ENCODE results near the gene KDM5B. TPM values are rescaled to one million over a fixed set of nuclear protein-coding genes. Genes with fewer than 3 reads are reported as not detected.

Gene KDM5B
- total RNA-seq, 1 experiment from 2014 or later = 83.6 TPM

DNA sequence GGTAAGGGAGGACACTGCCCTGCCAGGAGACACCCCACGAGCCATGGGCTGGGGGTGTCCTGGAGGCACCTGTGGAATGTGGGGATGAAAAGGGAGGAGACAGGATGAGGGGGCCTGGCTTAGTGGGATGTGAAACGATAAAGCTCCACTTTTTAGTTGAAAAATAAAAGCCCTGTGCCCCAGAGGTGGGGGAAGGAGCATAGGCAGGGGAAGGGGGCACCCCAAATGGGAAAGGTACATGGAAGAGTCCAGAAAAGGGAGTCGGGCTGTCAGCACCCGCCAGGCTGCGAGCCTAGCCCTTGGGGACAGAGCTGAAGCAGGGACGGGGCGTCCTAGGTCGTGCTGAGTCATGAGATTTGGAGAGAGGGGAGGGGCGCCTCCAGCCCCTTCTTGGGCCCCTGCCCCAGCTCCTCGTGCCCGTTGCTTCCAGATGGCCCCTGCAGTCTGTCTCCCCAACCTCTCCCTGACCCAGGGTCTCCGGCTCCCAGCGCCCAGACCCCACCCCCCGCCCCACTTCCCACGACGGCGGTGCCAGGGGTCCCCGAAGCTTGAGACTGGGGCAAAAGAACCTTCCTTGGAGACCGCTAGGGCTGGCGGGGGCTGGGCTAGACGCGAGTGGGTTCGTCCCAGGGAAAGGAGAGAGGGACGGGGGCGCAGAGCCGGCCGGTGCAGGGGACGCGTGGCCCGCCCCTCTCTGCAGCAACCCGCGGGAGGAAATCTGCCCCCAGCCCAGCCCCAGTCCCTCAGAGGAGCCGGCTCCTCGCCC is 98.8 kb downstream of the KDM5B start:
- Histone ChIP-seq H3K4me1 (ENCODE audit: control insufficient read depth, insufficient read depth, low read length) (no peaks in the 10 kb centered on the region), H3K9me3 (ENCODE audit: control insufficient read depth, insufficient read depth, low read depth, low read length) (no peaks in the 10 kb centered on the region), H3K27ac (ENCODE audit: low read length) (no peak overlapping the region), H3K36me3 (ENCODE audit: control insufficient read depth, insufficient read depth, low read length) (no peaks in the 10 kb centered on the region), H3K27me3 (ENCODE audit: control insufficient read depth, insufficient read depth, low read length) (peaks cover 19% of the 10 kb centered on the region), H3K4me3 (ENCODE audit: low read depth in 2 of 2, low read length in 2 of 2) (peak overlapping the region; percentile 26 to 43)
- POLR2A ChIA-PET = no interaction called here
- TF ChIP-seq POLR2AphosphoS5 (IDR thresholded peaks at IDR 0.05; ENCODE audit: low read depth, low read length) (no peak), TCF7L2 (IDR thresholded peaks at IDR 0.05; ENCODE audit: low read depth, low read length) (no peak), SIN3A (IDR thresholded peaks at IDR 0.05; ENCODE audit: borderline replicate concordance, insufficient read depth, low read depth, low read length) (no peak)
- TF ChIP-seq, protein P1, sequence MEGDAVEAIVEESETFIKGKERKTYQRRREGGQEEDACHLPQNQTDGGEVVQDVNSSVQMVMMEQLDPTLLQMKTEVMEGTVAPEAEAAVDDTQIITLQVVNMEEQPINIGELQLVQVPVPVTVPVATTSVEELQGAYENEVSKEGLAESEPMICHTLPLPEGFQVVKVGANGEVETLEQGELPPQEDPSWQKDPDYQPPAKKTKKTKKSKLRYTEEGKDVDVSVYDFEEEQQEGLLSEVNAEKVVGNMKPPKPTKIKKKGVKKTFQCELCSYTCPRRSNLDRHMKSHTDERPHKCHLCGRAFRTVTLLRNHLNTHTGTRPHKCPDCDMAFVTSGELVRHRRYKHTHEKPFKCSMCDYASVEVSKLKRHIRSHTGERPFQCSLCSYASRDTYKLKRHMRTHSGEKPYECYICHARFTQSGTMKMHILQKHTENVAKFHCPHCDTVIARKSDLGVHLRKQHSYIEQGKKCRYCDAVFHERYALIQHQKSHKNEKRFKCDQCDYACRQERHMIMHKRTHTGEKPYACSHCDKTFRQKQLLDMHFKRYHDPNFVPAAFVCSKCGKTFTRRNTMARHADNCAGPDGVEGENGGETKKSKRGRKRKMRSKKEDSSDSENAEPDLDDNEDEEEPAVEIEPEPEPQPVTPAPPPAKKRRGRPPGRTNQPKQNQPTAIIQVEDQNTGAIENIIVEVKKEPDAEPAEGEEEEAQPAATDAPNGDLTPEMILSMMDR (IDR thresholded peaks at IDR 0.05) = no peak
- TF ChIP-seq, protein P2, sequence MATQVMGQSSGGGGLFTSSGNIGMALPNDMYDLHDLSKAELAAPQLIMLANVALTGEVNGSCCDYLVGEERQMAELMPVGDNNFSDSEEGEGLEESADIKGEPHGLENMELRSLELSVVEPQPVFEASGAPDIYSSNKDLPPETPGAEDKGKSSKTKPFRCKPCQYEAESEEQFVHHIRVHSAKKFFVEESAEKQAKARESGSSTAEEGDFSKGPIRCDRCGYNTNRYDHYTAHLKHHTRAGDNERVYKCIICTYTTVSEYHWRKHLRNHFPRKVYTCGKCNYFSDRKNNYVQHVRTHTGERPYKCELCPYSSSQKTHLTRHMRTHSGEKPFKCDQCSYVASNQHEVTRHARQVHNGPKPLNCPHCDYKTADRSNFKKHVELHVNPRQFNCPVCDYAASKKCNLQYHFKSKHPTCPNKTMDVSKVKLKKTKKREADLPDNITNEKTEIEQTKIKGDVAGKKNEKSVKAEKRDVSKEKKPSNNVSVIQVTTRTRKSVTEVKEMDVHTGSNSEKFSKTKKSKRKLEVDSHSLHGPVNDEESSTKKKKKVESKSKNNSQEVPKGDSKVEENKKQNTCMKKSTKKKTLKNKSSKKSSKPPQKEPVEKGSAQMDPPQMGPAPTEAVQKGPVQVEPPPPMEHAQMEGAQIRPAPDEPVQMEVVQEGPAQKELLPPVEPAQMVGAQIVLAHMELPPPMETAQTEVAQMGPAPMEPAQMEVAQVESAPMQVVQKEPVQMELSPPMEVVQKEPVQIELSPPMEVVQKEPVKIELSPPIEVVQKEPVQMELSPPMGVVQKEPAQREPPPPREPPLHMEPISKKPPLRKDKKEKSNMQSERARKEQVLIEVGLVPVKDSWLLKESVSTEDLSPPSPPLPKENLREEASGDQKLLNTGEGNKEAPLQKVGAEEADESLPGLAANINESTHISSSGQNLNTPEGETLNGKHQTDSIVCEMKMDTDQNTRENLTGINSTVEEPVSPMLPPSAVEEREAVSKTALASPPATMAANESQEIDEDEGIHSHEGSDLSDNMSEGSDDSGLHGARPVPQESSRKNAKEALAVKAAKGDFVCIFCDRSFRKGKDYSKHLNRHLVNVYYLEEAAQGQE (IDR thresholded peaks at IDR 0.05; ENCODE audit: insufficient read depth in 1 of 2, low read depth in 2 of 2, low read length in 1 of 2) = no peak
- DNase-seq (ENCODE audit: low read depth, low spot score) = no peak
- no peak for ATAC-seq
- CTCF ChIA-PET = interaction anchor here (0.6 to 1.1 kb wide), 3 partner anchors 9 to 11 kb away, joined by 5 to 8 read pairs (median 7); no protein-coding TSS in a partner anchor
- intact Hi-C loops (cut with micrococcal nuclease; ENCODE audit: unreplicated experiment) (loop anchor here (10.0 kb wide), 2 partner anchors 245 to 525 kb away; no protein-coding TSS in a partner anchor), in situ Hi-C loops (cut with HindIII; ENCODE audit: low pct_unique_long_range_greater_than_20kb, low sequenced_read_pairs) (no loop called here)
- BruUV-seq (replicated peaks) = no TSS peak

DNA sequence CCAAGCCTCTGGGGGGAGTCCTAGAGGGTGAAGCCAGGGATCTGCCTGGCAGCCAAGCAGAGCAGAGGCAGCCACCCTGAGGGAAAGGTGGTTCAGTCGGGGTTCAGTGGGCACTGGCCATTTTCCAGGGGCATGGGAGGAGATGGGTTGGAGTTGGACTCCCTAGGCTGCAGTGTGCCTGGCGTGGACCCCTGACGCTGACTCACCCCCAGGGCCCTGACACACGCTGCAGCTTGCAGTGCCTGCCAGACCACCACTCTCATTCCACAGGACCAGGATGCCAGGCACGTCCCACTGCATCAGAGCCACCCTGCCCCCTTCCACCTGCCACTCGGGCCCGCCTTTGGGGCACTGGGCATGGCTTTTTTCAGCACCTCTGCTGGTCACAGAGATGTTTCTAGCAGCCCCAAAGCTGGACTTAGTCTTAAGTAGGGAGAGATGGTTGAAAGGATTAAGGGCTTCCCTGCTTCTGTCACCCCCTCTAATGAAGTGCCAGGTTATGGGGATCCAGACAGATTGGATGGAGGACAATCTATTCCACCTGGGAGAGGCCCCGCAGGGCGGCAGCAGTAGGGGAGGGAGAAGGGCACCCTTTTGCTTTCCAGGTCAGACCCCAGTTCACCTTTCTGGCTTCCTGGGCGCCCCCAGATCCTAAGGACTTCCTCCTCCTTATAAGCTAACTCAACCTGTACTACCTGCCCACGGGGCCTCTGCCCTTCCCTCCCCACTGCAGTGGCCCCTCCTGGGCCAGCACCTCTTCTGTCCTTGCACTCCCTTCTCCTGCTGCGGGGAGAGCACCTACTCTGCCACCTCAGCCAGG is 99.6 kb downstream of the KDM5B start:
- in situ Hi-C loops (cut with HindIII; ENCODE audit: low pct_unique_long_range_greater_than_20kb, low sequenced_read_pairs) = no loop called here
- H3K36me3 ChIP-seq (ENCODE audit: control insufficient read depth, insufficient read depth, low read length) = no peaks in the 10 kb centered on the region
- no peak overlapping the region for H3K27ac ChIP-seq (ENCODE audit: low read length)
- CTCF ChIA-PET = interaction anchor here (0.6 kb wide), 1 partner anchor 11 kb away, joined by 3 read pairs; no protein-coding TSS in a partner anchor
- DNase-seq (ENCODE audit: low read depth, low spot score) (no peak), ATAC-seq (no peak)
- intact Hi-C loops (cut with micrococcal nuclease; ENCODE audit: unreplicated experiment) = no loop called here
- H3K9me3 ChIP-seq (ENCODE audit: control insufficient read depth, insufficient read depth, low read depth, low read length) = no peaks in the 10 kb centered on the region
- peaks cover 24% of the 10 kb centered on the region for H3K27me3 ChIP-seq (ENCODE audit: control insufficient read depth, insufficient read depth, low read length)
- TF ChIP-seq, protein P1 (IDR thresholded peaks at IDR 0.05) = no peak
- no peak for TF ChIP-seq TCF7L2 (IDR thresholded peaks at IDR 0.05; ENCODE audit: low read depth, low read length)
- no peak for TF ChIP-seq POLR2AphosphoS5 (IDR thresholded peaks at IDR 0.05; ENCODE audit: low read depth, low read length)
- TF ChIP-seq SIN3A (IDR thresholded peaks at IDR 0.05; ENCODE audit: borderline replicate concordance, insufficient read depth, low read depth, low read length) = no peak
- no peak overlapping the region for H3K4me3 ChIP-seq (ENCODE audit: low read depth in 2 of 2, low read length in 2 of 2)
- H3K4me1 ChIP-seq (ENCODE audit: control insufficient read depth, insufficient read depth, low read length) = no peaks in the 10 kb centered on the region
- no TSS peak for BruUV-seq (replicated peaks)
- POLR2A ChIA-PET = no interaction called here

All from Panc1 (cell line).